Measurements from ENCODE around the gene ALKBH2.

The ALKBH2 gene

GRCh38 chr12:109115758-109116610 is 22.7 kb upstream of the ALKBH2 start, which contains the start of gene ACACB:
Gene ACACB, plus strand, starts transcription at chr12:109116587. Its CDS starts 22,819 bp downstream, at chr12:109139406.
- no peak within 1 kb of the TSS for H3K4me3 ChIP-seq (ENCODE audit: low read depth, low read length)
- DNase-seq (ENCODE audit: low read depth): no peak

- DNase-seq (ENCODE audit: low read depth): no peak
- H3K4me3 ChIP-seq (ENCODE audit: low read depth, low read length): no peak overlapping the region
Measured at GRCh38 chr12:109115404-109115757, 22.1 kb upstream of the ALKBH2 start.

DNA sequence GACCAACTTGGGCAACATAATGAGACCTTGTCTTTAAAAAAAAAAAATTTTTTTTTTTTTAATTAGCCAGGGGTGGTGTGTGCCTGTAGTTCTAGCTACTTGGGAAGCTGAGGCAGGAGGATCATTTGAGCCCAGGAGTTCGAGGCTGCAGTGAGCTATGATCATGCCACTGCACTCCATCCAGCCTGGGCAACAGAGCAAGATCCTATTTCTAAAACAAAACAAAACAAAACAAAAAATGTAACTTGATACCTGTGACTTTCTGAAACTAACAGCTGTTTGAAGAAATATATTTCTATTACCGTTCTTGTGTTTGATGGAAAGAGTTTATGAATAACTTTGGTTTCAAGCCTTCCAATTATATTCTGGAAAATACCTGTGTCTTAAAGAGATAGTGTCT is 21.4 kb upstream of the ALKBH2 start:
- no peak for DNase-seq (ENCODE audit: low read depth)
- H3K4me3 ChIP-seq (ENCODE audit: low read depth, low read length): no peak overlapping the region

DNA sequence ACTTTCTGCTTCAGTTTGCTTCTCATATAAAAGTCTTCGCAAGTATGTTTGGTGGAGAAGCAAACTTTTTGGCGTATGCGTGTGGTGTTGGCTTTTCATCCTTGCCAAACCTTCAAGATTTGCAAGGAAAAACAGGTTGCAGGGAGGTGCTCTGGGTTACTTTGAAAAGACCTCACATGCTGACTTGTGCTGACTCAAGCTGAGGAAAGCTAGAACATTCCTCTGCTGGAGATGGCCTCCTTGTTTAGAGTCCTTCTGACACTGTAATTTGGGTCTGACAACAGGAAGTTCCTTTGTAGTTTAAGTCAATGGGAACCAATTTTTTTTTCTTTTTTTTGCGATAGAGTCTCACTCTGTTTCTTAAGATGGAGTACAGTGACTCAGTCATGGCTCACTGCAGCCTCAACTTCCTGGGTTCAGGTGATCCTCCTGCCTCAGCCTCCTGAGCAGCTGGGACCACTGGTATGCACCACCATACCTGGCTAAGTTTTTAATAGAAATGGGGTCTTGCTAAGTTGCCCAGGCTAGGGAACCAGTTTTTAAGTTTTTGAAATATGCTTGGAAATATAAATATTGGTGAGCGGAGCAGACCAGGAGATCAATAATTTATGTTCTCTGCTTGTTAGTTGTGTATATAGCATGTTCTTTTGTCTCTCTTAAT is 20.5 kb upstream of the ALKBH2 start:
- H3K4me3 ChIP-seq (ENCODE audit: low read depth, low read length): no peak overlapping the region
- no peak for DNase-seq (ENCODE audit: low read depth)

- DNase-seq (ENCODE audit: low read depth): no peak
- H3K4me3 ChIP-seq (ENCODE audit: low read depth, low read length): no peak overlapping the region
Measured at GRCh38 chr12:109112720-109113465, 19.6 kb upstream of the ALKBH2 start.

DNA sequence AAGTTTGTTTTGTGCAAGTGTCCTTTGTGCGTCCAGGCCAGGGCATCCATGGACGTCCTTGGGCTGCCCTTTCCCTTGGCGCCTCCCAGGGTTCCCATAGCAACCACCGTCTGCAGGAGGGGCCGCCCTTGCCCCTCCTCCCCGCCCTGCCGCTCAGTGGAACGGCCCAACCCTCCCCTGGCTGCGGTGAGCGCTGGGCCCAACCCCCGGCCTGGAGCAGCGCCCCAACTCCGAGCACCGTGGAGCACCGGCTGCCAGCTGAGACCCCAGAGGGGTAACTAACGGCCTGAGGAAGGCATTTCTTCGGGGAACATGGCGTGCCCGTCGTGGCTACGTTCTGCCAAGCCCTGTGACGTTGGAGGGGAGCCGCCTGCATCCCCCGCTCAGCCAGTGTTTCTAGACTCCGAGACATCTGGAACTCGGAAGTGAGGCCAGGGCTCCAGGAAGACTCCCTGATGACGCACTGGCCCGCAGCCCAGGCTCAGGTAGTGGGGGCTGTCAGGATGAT is 17.8 kb upstream of the ALKBH2 start:
- DNase-seq (ENCODE audit: low read depth): peak; percentile 30
- H3K4me3 ChIP-seq (ENCODE audit: low read depth, low read length): peak overlapping the region; percentile 57

- no peak for DNase-seq (ENCODE audit: low read depth)
- no peak overlapping the region for H3K4me3 ChIP-seq (ENCODE audit: low read depth, low read length)
Measured at GRCh38 chr12:109109746-109110350, 16.6 kb upstream of the ALKBH2 start.

GRCh38 chr12:109105176-109105575 is 11.9 kb upstream of the ALKBH2 start:
- DNase-seq (ENCODE audit: low read depth): no peak
- H3K4me3 ChIP-seq (ENCODE audit: low read depth, low read length): no peak overlapping the region

DNA sequence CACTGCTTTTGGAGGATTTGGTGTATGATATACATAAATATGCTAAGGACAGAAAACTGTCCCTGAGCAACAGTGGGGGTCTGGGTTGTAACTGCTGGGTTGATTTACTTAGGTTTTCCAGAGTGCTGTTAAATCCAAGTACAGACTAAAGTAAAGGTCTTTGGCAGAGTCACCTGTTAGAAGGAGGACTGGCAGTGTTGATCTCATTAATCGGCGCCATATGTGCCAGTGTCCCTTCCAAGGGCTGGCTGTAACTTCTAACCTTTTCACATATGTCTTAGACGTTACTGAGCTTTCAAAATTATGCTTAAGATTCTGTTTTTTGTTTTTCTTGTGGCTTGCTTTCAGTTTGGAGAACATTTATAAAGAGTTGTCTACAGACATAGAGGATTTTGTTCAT is 9.2 kb upstream of the ALKBH2 start:
- no peak overlapping the region for H3K4me3 ChIP-seq (ENCODE audit: low read depth, low read length)
- DNase-seq (ENCODE audit: low read depth): no peak

DNA sequence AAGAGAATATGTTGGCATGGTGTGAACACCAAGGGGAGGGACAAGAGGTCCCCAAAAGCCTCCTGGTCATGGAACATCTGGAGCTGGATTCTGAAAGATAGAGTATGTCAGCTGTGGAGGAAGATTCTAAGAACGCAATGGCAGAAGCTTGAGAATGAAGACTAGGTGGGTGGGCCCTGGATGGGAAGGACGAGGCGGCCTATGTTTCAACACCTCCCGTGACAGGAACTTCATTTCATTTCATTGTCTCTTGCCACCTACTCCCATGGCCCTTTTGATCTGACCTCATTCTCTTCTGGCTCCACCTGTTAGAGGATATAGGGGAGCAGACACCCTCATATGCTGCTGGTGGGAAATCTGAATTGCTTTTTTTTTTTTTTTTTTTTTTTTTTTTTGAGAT is 7.5 kb upstream of the ALKBH2 start:
- DNase-seq (ENCODE audit: low read depth): no peak
- no peak overlapping the region for H3K4me3 ChIP-seq (ENCODE audit: low read depth, low read length)

DNA sequence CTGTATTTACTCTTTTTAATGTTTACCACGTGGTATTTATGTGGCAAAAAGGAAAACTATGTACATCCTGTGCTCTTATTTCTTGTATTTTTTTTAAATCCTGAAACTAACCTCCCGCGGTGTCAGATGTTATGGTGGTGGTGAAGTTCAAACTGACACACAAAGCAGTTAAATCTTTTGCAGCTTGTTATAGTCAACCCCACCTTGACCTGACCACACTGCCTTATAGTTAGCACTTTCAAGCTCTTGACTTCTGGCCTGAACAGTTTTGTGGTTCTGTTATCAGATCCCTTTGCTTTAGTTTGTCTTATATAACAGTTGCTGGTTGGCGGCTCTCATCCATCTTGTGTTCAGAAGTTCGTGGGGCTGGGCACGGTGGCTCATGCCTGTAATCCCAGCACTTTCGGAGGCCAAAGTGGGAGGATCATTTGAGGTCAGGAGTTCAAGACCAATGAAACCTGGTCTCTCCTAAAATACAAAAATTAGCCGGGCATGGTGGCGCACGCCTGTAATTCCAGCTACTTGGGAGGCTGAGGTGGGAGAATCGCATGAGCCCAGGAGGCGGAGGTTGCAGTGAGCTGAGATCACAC is 6.3 kb upstream of the ALKBH2 start:
- H3K4me3 ChIP-seq (ENCODE audit: low read depth, low read length): peak overlapping the region; percentile 77
- no peak for DNase-seq (ENCODE audit: low read depth)

DNA sequence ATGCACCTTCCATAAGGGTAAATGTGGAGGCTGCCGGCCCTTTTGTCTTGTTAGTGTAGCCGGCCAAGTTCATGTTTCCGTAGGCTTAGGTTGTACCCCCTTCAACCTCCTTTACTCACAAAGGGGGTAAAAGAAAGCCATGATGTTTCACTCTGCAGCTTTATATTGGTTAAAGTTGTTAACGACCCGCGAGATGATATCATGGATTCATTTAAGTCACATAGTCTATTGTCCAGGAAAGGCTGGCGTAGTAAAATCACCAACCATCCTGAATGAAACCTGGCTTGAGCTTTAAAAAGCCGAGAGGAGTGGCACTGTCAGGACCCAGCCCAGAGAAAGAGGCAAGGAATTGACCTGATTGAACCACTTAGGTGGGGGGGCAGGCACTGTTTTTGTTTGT is 5.4 kb upstream of the ALKBH2 start:
- no peak for DNase-seq (ENCODE audit: low read depth)
- peak overlapping the region; percentile 77 for H3K4me3 ChIP-seq (ENCODE audit: low read depth, low read length)

GRCh38 chr12:109098183-109098604 is 4.9 kb upstream of the ALKBH2 start:
- DNase-seq (ENCODE audit: low read depth): no peak
- peak overlapping the region; percentile 77 for H3K4me3 ChIP-seq (ENCODE audit: low read depth, low read length)

DNA sequence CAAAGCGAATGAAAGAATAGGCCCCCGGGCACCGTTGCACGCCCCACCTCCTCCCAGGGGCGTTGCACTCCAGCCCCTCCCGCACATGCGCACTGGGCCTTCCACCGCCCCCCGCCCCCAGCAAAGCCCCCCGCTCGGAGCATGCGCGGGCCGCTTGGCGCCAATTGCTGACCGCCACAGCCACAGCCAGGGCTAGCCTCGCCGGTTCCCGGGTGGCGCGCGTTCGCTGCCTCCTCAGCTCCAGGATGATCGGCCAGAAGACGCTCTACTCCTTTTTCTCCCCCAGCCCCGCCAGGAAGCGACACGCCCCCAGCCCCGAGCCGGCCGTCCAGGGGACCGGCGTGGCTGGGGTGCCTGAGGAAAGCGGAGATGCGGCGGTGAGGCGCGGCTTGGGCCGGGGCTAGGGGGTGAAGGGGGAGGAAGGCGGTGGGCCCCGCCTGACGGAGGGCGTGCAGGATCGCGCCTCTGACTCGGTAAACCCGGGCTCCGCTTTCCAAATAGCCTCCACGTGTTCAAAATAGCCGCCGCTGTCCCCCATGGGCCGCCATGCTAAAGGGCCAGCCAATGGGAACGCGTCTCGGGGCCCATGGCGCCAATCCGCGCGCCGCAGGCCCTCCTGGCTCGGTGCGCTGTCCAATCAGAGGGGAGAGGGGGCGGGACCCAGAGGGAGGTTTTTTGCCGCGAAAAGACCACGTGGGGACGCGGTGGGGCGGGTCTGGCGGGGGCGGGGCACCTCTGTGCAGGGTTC is 4.3 kb upstream of the ALKBH2 start, which contains the start of gene UNG:
TSS of gene UNG (plus strand) at position 163 of the 748 bp plus-strand sequence. CDS start at position 246, 83 bp downstream.
- DNase-seq (ENCODE audit: low read depth): peak; percentile 78
- peak within 1 kb of the TSS; percentile 77 for H3K4me3 ChIP-seq (ENCODE audit: low read depth, low read length)

DNA sequence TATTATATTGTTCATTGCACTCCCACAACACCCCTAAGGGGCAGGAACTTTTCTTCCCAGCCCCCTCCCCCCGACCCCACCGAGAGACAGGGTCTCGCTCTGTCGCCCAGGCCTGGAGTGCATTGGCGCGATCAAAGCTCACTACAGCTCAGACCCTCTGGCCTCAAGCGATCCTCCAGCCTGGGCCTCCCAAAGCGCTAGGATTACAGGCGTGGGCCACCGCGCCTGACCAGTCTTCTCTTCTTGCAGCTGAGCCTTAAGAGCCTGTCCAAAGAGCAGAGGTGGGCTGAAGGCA is 3.8 kb upstream of the ALKBH2 start:
- H3K4me3 ChIP-seq (ENCODE audit: low read depth, low read length): peak overlapping the region; percentile 77

DNA sequence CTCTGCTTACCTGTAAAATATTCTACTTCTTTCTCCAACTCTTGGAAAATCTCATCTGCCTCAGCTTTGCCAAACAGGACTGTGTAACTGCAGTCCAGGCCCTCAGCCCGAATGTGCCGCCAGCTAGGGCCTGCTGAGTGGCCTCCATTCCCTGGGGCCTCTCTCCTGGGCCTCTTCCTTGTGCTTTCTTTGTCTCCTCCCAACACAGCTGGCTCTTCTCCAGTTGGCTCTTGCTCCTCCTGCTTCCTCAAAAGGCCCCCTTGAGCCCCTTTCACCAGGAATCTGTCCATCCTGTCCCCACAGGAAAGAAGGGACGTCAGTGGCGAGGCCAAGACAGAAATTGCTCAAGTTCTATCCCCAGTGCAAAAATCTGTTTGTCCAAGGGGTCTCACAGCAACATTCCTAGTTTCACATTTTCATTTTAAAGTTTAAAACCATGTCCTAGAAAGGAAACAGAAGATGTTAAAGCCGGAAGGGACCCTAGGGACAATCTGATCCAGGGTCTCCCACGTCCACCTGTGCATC is 713 bp downstream of the ALKBH2 start:
- DNase-seq (ENCODE audit: low read depth): no peak
- peak overlapping the region; percentile 66 for H3K4me3 ChIP-seq (ENCODE audit: low read depth, low read length)

More for the DNA sequence above, 3.8 kb upstream of the ALKBH2 start:
- no peak for DNase-seq (ENCODE audit: low read depth)

GRCh38 chr12:109089683-109090082 is 3.6 kb downstream of the ALKBH2 start:
- DNase-seq (ENCODE audit: low read depth): no peak
- no peak overlapping the region for H3K4me3 ChIP-seq (ENCODE audit: low read depth, low read length)

GRCh38 chr12:109088818-109089217 is 4.5 kb downstream of the ALKBH2 start:
- no peak for DNase-seq (ENCODE audit: low read depth)
- H3K4me3 ChIP-seq (ENCODE audit: low read depth, low read length): no peak overlapping the region

All from skeletal muscle cell (primary cell).